AG08396 (cell line): ENCODE data around the gene ZNF750.

ENCODE experiments used
- DNase-seq: peaks from one replicate; pipeline ENCODE4 v3.0.0; 2012; ENCODE audit warnings: low spot score, mixed read lengths

The ZNF750 gene

GRCh38 chr17:82839617-82840292 is at the start of gene ZNF750:
TSS of gene ZNF750 (minus strand) at chr17:82840022. CDS start at chr17:82832454, 7,568 bp downstream.
- no peak for DNase-seq

GRCh38 chr17:82888583-82889495 is 49.0 kb upstream of the ZNF750 start:
- no peak for DNase-seq

GRCh38 chr17:82887255-82888164 is 47.7 kb upstream of the ZNF750 start:
- DNase-seq: no peak

- no peak for DNase-seq
These were observed 45.1 kb upstream of the ZNF750 start for GRCh38 chr17:82884970-82885353.

GRCh38 chr17:82884341-82884969 is 44.6 kb upstream of the ZNF750 start:
- DNase-seq: no peak

- no peak for DNase-seq
These were observed 43.7 kb upstream of the ZNF750 start for GRCh38 chr17:82883419-82884031.

GRCh38 chr17:82882715-82883418 is 43.0 kb upstream of the ZNF750 start:
- no peak for DNase-seq

- no peak for DNase-seq
These were observed 42.3 kb upstream of the ZNF750 start for GRCh38 chr17:82881900-82882714.

GRCh38 chr17:82881324-82881823 is 41.6 kb upstream of the ZNF750 start:
- no peak for DNase-seq

GRCh38 chr17:82880620-82881323 is 41.0 kb upstream of the ZNF750 start:
- no peak for DNase-seq

GRCh38 chr17:82879241-82879640 is 39.4 kb upstream of the ZNF750 start:
- DNase-seq: no peak

- no peak for DNase-seq
These were observed 38.7 kb upstream of the ZNF750 start for GRCh38 chr17:82878527-82878926.

GRCh38 chr17:82876602-82877379 is 37.0 kb upstream of the ZNF750 start:
- DNase-seq: peak; percentile 96

- no peak for DNase-seq
These were observed 36.3 kb upstream of the ZNF750 start for GRCh38 chr17:82876149-82876548.

GRCh38 chr17:82875407-82875856 is 35.6 kb upstream of the ZNF750 start:
- DNase-seq: no peak

GRCh38 chr17:82874011-82874835 is 34.4 kb upstream of the ZNF750 start:
- no peak for DNase-seq

GRCh38 chr17:82873521-82873920 is 33.7 kb upstream of the ZNF750 start:
- DNase-seq: no peak
